Effector memory CD8-positive, alpha-beta T cell (primary cell): Measurements from ENCODE around the gene COQ6.
"Not testable (repeated sequence)": the region's sequence is repeated elsewhere in the genome, so short reads cannot be mapped to it uniquely, and the experiment has no call there.

ENCODE experiments used
- ATAC-seq: fragments of 150-1000 bp; cut with Tn5 transposase; replicated peaks from 2 replicates; pipeline ENCODE4 v1.10.0; 2021; ENCODE audit warnings: mild to moderate bottlenecking, moderate library complexity
- DNase-seq, 3 experiments: peaks; one replicate each; pipeline ENCODE4 v3.0.0; 2021
- H3K27ac Mint-ChIP-seq, 2 donors: one replicate each; pipeline ENCODE4 v1.8.0; 2022; ENCODE audit warnings: mild to moderate bottlenecking in 2 of 2, mixed read lengths in 2 of 2, moderate library complexity in 2 of 2
- H3K27me3 Mint-ChIP-seq, 2 donors: one replicate each; pipeline ENCODE4 v1.8.0; 2022; ENCODE audit warnings: mixed read lengths in 2 of 2
- H3K36me3 Mint-ChIP-seq: one replicate; pipeline ENCODE4 v1.8.0; 2022; ENCODE audit warnings: mild to moderate bottlenecking, moderate library complexity, mixed read lengths; ENCODE audit not compliant: insufficient read depth
- H3K4me1 Mint-ChIP-seq, 2 donors: one replicate each; pipeline ENCODE4 v1.8.0; 2022; ENCODE audit warnings: low read depth in 2 of 2, mixed read lengths in 2 of 2
- H3K4me3 Mint-ChIP-seq, 2 donors: one replicate each; pipeline ENCODE4 v1.8.0; 2022; ENCODE audit warnings: mild to moderate bottlenecking in 2 of 2, mixed read lengths in 2 of 2, moderate library complexity in 2 of 2
- H3K9me3 Mint-ChIP-seq, 2 donors: one replicate each; pipeline ENCODE4 v1.8.0; 2022; ENCODE audit warnings: mixed read lengths in 2 of 2
- total RNA-seq, 9 experiments: gene quantifications; one replicate each; lab custom pipeline; 2026; lab: John Stamatoyannopoulos, UW

The COQ6 gene
- 12.7 to 32.8 (median 21.9) reads per million in 9 experiments for total RNA-seq

DNA sequence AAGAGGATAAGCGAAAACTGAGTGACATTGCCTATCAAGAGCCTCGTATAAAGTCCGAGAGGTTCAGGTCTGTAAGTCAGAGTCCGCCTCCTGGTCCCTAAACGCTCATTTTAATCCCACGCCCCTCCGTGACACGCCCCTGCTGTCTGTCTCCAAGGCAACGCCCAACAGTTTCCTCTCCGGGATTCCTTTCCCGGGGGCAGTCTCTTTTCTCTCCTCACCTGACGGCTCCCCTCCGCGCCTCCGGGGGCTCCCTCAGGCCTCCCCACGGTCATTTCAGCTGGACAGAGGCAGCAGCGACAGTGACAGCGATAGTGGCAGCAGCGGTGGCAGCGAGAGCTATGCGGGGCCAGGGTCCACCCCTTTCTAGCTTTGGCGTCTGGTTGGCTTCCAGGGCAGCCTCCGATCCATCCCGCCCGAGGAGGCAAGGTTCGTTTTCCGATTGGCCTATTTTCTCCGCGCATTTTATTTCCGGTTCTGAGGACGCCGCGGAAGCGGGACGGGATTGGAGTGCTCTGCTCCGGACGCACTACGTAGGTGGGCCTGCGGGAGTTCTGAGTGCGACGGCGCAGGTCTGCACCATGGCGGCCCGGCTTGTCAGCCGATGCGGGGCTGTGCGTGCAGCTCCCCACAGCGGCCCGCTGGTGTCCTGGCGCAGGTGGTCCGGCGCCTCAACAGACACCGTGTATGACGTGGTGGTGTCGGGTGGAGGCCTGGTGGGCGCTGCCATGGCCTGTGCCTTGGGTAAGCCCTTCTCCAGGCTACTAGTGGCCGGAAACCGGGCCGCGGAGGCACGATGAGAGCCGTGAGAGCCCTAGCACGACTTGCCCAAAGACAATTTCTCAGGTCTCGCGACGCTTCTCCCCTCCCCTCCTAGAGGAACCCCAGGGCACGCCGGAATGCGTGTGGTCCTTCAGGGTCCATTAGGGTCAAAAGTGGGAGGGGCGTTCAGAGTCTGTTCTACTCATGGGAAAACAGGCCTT, at the start of gene COQ6, which contains the start of gene FAM161B:
Gene COQ6 (plus strand): TSS at position 551 of the 983 bp plus-strand sequence. CDS start 31 bp downstream, at position 582.
Gene FAM161B (minus strand): TSS at position 343 of the 983 bp plus-strand sequence. CDS start 68 bp downstream, at position 275.
- H3K9me3 Mint-ChIP-seq, result no peaks in the 10 kb centered on the region
- DNase-seq (peak; percentile 90 to 92 (median 92)), ATAC-seq (peak; percentile 90)
- H3K36me3 Mint-ChIP-seq, result peaks cover 44% of the 10 kb centered on the region
- H3K4me1 Mint-ChIP-seq, result peaks cover 11 to 19% of the 10 kb centered on the region in 2 donors
- H3K27me3 Mint-ChIP-seq, result no peaks in the 10 kb centered on the region
- H3K4me3 Mint-ChIP-seq, result peak within 1 kb of the TSS; percentile 98 to 100
- H3K27ac Mint-ChIP-seq, result peak within 1 kb of the TSS; percentile 97 to 98

DNA sequence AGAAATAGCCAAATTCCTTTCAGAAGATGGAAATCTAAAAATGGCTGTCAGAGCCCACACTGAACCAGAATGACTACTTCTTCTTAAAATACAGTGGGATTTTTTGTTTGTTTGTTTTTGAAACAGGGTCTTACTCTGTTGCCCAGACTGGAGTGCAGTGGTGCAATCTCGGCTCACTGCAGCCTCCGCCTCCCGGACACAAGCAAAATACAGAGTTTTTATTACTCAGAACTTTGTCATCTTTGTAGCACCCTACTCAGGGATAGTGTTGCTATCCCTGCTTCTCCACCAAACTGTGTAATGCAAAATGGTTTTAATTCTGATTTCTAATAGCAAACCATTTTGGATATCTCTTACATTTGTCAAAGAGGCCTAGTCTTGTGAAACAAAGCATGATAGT, 47.1 kb upstream of the COQ6 start:
- Mint-ChIP-seq H3K27ac (no peak overlapping the region), H3K4me3 (no peak overlapping the region), H3K4me1 (no peaks in the 10 kb centered on the region), H3K36me3 (peaks cover 89% of the 10 kb centered on the region), H3K9me3 (no peaks in the 10 kb centered on the region), H3K27me3 (no peaks in the 10 kb centered on the region)
- DNase-seq (no peak), ATAC-seq (no peak)

- Mint-ChIP-seq H3K4me3 (no peak overlapping the region), H3K27me3 (no peaks in the 10 kb centered on the region), H3K27ac (peak overlapping the region in 1 of 2 donors; percentile 73), H3K4me1 (peaks cover 0 to 4% of the 10 kb centered on the region in 2 donors), H3K9me3 (no peaks in the 10 kb centered on the region), H3K36me3 (peaks cover 79% of the 10 kb centered on the region)
- DNase-seq, result no peak
- ATAC-seq, result no peak
These were observed 40.4 kb upstream of the COQ6 start for GRCh38 chr14:73909681-73910080.

DNA sequence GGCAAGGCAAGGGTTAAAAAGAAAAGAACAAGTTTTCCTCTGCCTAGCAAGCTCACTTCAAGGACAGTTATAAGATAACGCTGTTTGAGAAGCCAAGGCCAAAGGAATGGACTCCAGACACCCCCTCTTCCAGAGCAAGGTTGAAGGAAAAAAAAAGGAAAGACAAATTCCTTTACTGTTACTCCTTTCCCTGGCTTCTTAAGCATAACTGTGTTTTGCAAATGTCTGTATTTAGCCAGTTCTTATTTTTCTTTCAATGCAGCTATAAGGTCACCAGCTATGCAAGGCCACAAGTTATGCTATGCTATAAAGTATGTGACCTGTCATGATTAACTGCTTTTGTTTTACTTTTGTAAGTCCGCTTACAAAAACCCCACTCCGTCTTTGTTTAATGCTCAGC, 36.8 kb upstream of the COQ6 start:
- H3K4me1 Mint-ChIP-seq, result peaks cover 2 to 11% of the 10 kb centered on the region in 2 donors
- H3K36me3 Mint-ChIP-seq, result peaks cover 72% of the 10 kb centered on the region
- peak overlapping the region in 1 of 2 donors; percentile 72 for H3K27ac Mint-ChIP-seq
- ATAC-seq (no peak), DNase-seq (no peak)
- no peaks in the 10 kb centered on the region for H3K9me3 Mint-ChIP-seq
- H3K4me3 Mint-ChIP-seq, result no peak overlapping the region
- no peaks in the 10 kb centered on the region for H3K27me3 Mint-ChIP-seq

DNA sequence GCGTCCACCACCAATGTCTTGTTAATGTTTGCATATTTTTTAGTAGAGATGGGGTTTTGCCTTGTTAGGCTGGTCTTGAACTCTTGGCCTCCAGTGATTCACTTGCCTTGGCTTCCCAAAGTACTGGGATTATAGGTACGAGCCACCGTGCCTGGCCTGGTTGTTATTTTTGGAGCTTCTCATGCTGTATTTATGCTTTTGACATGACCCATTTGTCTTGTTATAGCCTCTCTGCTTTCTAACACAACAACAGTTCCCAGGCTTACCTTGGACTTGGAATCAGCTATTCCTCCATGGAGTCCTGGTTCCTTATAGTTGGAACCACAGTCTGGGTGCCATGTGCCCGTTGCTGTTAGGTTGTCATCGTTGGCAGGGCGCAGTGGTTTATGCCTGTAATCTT, 33.8 kb upstream of the COQ6 start:
- no peak overlapping the region for H3K27ac Mint-ChIP-seq
- peaks cover 78% of the 10 kb centered on the region for H3K36me3 Mint-ChIP-seq
- H3K4me3 Mint-ChIP-seq, result no peak overlapping the region
- no peak for ATAC-seq
- no peak for DNase-seq
- H3K27me3 Mint-ChIP-seq, result no peaks in the 10 kb centered on the region
- no peaks in the 10 kb centered on the region for H3K9me3 Mint-ChIP-seq
- H3K4me1 Mint-ChIP-seq, result peaks cover 2 to 7% of the 10 kb centered on the region in 2 donors

- H3K9me3 Mint-ChIP-seq, H3K4me1 Mint-ChIP-seq, H3K27me3 Mint-ChIP-seq, ATAC-seq, H3K4me3 Mint-ChIP-seq, H3K27ac Mint-ChIP-seq, DNase-seq: not testable (repeated sequence)
- H3K36me3 Mint-ChIP-seq, result peaks cover 82% of the 10 kb centered on the region
These were observed 30.6 kb upstream of the COQ6 start for GRCh38 chr14:73919457-73919856.

DNA sequence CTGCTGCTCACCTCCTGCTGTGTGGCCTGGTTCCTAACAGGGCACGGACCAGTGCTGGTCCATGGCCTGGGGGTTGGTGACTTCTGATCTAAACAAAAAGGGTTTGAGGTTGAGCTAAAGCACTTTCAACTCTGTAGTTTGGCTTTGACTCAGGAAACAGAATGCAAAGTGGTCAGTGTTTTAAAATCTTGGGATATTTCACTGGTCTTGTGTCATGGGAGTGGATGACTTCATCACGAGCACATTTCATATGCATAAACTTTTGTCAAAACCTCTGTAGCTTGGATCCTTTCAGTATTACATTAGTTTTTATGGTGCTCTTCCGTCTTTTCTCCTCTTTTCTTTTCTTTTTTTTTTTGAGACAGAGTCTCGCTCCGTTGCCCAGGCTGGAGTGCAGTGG, 25.8 kb upstream of the COQ6 start:
- no peaks in the 10 kb centered on the region for H3K27me3 Mint-ChIP-seq
- DNase-seq (no peak), ATAC-seq (no peak)
- H3K9me3 Mint-ChIP-seq, result no peaks in the 10 kb centered on the region
- peaks cover 2 to 12% of the 10 kb centered on the region in 2 donors for H3K4me1 Mint-ChIP-seq
- H3K27ac Mint-ChIP-seq, result peak overlapping the region; percentile 46 to 56
- peaks cover 89% of the 10 kb centered on the region for H3K36me3 Mint-ChIP-seq
- no peak overlapping the region for H3K4me3 Mint-ChIP-seq

DNA sequence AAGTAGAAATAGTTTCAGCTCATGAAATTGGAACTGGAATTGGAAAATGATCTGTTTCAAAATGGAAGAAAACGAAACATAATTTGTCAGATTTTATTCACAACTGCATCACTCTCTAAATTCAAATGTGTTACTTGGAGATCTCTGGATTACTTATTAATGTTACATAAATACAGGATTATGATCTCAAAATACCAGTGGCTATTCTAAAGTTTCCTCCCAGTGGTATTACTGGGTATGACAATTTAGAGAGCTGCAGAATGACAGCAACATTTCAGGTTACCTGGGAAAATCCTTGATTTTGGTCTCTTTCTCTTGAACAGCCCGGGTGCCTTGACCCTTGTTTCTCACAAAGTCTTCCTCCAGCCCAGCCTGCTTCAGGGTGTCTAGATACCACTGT, 14.4 kb upstream of the COQ6 start:
- no peak for DNase-seq
- Mint-ChIP-seq H3K4me1 (no peaks in the 10 kb centered on the region), H3K36me3 (peaks cover 47% of the 10 kb centered on the region), H3K27ac (peak overlapping the region in 1 of 2 donors; percentile 1), H3K4me3 (no peak overlapping the region), H3K27me3 (no peaks in the 10 kb centered on the region), H3K9me3 (no peaks in the 10 kb centered on the region)
- ATAC-seq, result no peak

DNA sequence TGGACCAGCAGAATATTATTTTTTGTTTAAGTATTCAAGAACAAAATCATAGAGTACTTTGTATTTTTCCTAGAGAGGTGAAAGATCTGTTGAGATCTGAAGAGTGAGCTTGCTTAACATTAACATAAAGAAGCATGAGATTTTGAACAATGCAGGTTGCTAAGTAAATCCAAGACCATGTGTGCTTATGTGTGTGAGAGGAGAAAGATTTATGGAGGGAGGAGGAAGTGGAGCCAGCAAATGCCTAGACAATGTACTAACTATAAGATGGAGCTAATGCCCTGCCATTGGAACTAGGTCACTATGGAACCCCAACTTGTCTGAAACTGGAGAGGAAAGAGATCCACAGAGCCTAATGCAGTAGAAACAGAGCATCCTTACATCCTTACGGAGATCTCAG, 13.6 kb upstream of the COQ6 start:
- no peak for DNase-seq
- peak overlapping the region in 1 of 2 donors; percentile 1 for H3K27ac Mint-ChIP-seq
- no peak overlapping the region for H3K4me3 Mint-ChIP-seq
- no peaks in the 10 kb centered on the region for H3K9me3 Mint-ChIP-seq
- H3K27me3 Mint-ChIP-seq, result no peaks in the 10 kb centered on the region
- peaks cover 43% of the 10 kb centered on the region for H3K36me3 Mint-ChIP-seq
- no peaks in the 10 kb centered on the region for H3K4me1 Mint-ChIP-seq
- ATAC-seq, result no peak

DNA sequence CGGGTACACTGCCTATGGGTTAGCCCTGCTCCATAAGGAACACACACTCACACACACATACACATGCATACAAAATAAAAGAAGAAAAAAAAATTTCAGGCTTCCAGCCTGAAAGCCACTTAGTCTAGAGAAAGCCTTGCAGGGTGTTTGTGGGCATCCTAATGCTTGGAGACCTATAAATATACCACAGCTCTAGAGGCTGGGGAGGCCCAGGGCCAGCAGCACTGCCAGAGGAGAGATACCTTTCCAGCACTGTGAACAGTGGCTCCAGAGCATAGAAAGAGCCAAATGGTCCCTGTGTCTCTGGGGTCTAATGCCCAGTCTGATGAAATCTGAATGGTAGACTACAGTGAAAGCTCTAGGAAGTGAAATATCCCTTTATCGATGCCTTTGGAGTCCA, 13.1 kb upstream of the COQ6 start:
- Mint-ChIP-seq H3K9me3 (no peaks in the 10 kb centered on the region), H3K27me3 (no peaks in the 10 kb centered on the region), H3K27ac (peak overlapping the region in 1 of 2 donors; percentile 1), H3K36me3 (peaks cover 41% of the 10 kb centered on the region), H3K4me3 (no peak overlapping the region), H3K4me1 (no peaks in the 10 kb centered on the region)
- ATAC-seq (no peak), DNase-seq (no peak)

GRCh38 chr14:73942180-73942579, 7.9 kb upstream of the COQ6 start:
- H3K4me1 Mint-ChIP-seq, result no peaks in the 10 kb centered on the region
- no peaks in the 10 kb centered on the region for H3K9me3 Mint-ChIP-seq
- peak overlapping the region; percentile 5 to 76 for H3K27ac Mint-ChIP-seq
- H3K27me3 Mint-ChIP-seq, result no peaks in the 10 kb centered on the region
- DNase-seq (no peak), ATAC-seq (no peak)
- H3K36me3 Mint-ChIP-seq, result peaks cover 27% of the 10 kb centered on the region
- no peak overlapping the region for H3K4me3 Mint-ChIP-seq

- no peak for DNase-seq
- no peaks in the 10 kb centered on the region for H3K27me3 Mint-ChIP-seq
These were observed 7.0 kb upstream of the COQ6 start for GRCh38 chr14:73943083-73943482.

DNA sequence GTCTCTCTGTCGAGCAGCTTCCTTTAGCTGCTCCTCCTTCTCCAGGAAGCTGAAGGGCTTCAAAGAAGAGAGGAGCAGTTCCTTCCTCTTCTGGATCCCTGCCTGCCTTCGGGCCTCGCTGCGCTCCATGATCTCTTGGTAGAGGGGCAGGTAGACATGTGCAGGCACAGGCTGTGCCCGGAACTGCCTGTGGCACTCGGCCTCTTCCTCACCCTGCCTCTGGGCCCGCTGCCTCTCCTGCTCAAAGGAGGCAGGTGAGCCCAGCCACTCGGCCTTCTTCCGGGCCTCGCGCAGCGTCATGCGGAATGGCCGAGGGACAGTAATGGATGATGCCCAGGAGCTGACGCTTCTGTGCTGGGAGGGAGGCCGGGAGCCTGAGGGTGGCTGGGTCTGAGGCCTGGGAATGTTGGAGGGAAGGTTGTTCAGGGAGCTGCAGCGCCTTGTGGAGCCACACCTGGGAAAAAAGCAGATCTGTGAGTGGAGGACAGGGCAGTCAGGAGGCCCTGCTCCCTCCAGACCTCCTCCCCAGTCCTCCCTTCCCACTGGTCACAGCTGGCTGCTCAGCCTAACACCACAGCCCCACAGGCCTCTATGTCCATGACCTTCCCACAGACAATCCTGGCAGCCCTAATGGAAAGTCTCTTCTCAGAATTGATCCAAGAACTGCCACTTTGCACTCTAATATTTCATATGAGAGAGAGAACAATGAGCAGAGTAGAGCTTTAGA, 5.5 kb upstream of the COQ6 start:
- no peaks in the 10 kb centered on the region for H3K9me3 Mint-ChIP-seq
- no peaks in the 10 kb centered on the region for H3K4me1 Mint-ChIP-seq
- H3K4me3 Mint-ChIP-seq, result no peak overlapping the region
- no peak overlapping the region for H3K27ac Mint-ChIP-seq
- DNase-seq, result no peak
- no peaks in the 10 kb centered on the region for H3K27me3 Mint-ChIP-seq
- no peak for ATAC-seq
- H3K36me3 Mint-ChIP-seq, result peaks cover 28% of the 10 kb centered on the region

More at GRCh38 chr14:73943083-73943482, 7.0 kb upstream of the COQ6 start:
- H3K36me3 Mint-ChIP-seq, result peaks cover 28% of the 10 kb centered on the region
- H3K9me3 Mint-ChIP-seq, result no peaks in the 10 kb centered on the region
- H3K4me3 Mint-ChIP-seq, result no peak overlapping the region
- ATAC-seq, result no peak
- H3K27ac Mint-ChIP-seq, result peak overlapping the region in 1 of 2 donors; percentile 27
- no peaks in the 10 kb centered on the region for H3K4me1 Mint-ChIP-seq
